GM20431 (cell line): ENCODE data around the gene IL17A.

Experiments used
- in situ Hi-C: fragments of 300-500 bp; cut with MseI, MboI; formaldehyde crosslinking; loops from one replicate; pipeline ENCODE4 v1.15.0; 2020; ENCODE audit warnings: low sequenced_read_pairs; ENCODE audit not compliant: unreplicated experiment

Gene IL17A

GRCh38 chr6:52186075-52186474 is at the start of gene IL17A:
TSS of gene IL17A (plus strand) at chr6:52186375. CDS start at chr6:52186432, 57 bp downstream.
- in situ Hi-C loops, result no loop called here

GRCh38 chr6:52136934-52137467 is 49.2 kb upstream of the IL17A start:
- in situ Hi-C loops, result no loop called here

GRCh38 chr6:52138284-52138683 is 47.9 kb upstream of the IL17A start:
- in situ Hi-C loops, result no loop called here

GRCh38 chr6:52139985-52140680 is 46.0 kb upstream of the IL17A start:
- in situ Hi-C loops, result no loop called here

GRCh38 chr6:52141596-52141995 is 44.6 kb upstream of the IL17A start:
- in situ Hi-C loops, result no loop called here

GRCh38 chr6:52142556-52142955 is 43.6 kb upstream of the IL17A start:
- in situ Hi-C loops, result no loop called here

- in situ Hi-C loops, result no loop called here
These were observed 42.6 kb upstream of the IL17A start for GRCh38 chr6:52143551-52143950.

- in situ Hi-C loops, result no loop called here
These were observed 41.7 kb upstream of the IL17A start for GRCh38 chr6:52144196-52145076.

- in situ Hi-C loops, result no loop called here
These were observed 39.2 kb upstream of the IL17A start for GRCh38 chr6:52146851-52147445.

GRCh38 chr6:52149076-52149475 is 37.1 kb upstream of the IL17A start:
- in situ Hi-C loops, result no loop called here

GRCh38 chr6:52149949-52150348 is 36.2 kb upstream of the IL17A start:
- in situ Hi-C loops, result no loop called here

GRCh38 chr6:52152070-52152423 is 34.1 kb upstream of the IL17A start:
- in situ Hi-C loops, result no loop called here

- in situ Hi-C loops, result no loop called here
These were observed 33.4 kb upstream of the IL17A start for GRCh38 chr6:52152711-52153160.

GRCh38 chr6:52154381-52154780 is 31.8 kb upstream of the IL17A start:
- in situ Hi-C loops, result no loop called here

- in situ Hi-C loops, result no loop called here
These were observed 30.2 kb upstream of the IL17A start for GRCh38 chr6:52155791-52156576.

GRCh38 chr6:52157301-52157941 is 28.8 kb upstream of the IL17A start:
- in situ Hi-C loops, result no loop called here

- in situ Hi-C loops, result loop anchor here (10.0 kb wide), 1 partner anchor 84 kb away; the partner anchor contains the start of gene IL17F
These were observed 25.6 kb upstream of the IL17A start for GRCh38 chr6:52160472-52161104.

- in situ Hi-C loops, result loop anchor here (10.0 kb wide), 1 partner anchor 83 kb away; the partner anchor contains the start of gene IL17F
These were observed 24.3 kb upstream of the IL17A start for GRCh38 chr6:52161689-52162438.
